ENCODE results near the gene GLA.

The GLA gene

GRCh38 chrX:101348452-101349192, 59.1 kb downstream of the GLA start, which contains the start of gene TIMM8A:
Gene TIMM8A, minus strand, starts transcription at chrX:101348742. Its CDS starts 78 bp downstream, at chrX:101348664.
- peak; percentile 49 for DNase-seq

DNA sequence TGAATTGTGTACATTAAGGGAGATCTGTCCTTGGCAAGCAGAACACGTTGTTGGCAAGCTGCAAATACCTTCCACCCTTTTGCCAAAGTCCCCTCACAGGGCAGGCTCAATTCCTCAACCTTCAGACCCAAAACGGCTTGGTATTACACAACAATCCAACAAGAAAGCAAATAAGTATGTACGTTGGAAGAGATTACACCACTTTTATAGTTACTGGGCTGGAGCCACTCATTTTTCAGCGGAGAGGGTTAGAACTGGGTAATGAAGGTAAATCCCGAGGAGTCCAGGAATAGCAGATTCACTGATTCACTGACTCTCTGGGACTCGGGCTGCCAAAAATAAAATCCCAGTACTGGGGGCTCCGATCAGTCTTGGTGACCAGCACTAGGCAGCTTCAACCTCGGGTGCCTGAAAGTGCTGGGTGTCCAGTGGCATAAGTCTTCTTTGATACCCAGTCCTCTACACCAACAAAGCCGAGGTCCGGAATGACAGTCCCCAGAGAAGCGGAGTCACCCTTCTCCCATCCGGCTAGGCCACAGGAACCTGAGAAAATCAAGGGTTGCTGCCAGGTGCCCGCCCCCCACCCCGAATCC, 59.8 kb downstream of the GLA start:
- no peak for DNase-seq
